Ishikawa (cell line): ENCODE results near the gene MYCBP2.

ENCODE experiments used
- CEBPB ChIP-seq: IDR thresholded peaks from 2 replicates; pipeline ENCODE4 v1.6.1; 2012
- CREB1 ChIP-seq: IDR thresholded peaks from 2 replicates; pipeline ENCODE4 v1.6.1; 2012; ENCODE audit warnings: low read depth
- EGR1 ChIP-seq: IDR thresholded peaks from 2 replicates; pipeline ENCODE4 v1.6.1; 2012
- EP300 ChIP-seq: IDR thresholded peaks from 2 replicates; pipeline ENCODE4 v1.6.1; 2012; ENCODE audit warnings: borderline replicate concordance
- FOXM1 ChIP-seq: IDR thresholded peaks from 2 replicates; pipeline ENCODE4 v1.6.1; 2012; ENCODE audit warnings: low read depth, borderline replicate concordance
- NFIC ChIP-seq: IDR thresholded peaks from 2 replicates; pipeline ENCODE4 v1.6.1; 2012
- RAD21 ChIP-seq: IDR thresholded peaks from 2 replicates; pipeline ENCODE4 v1.6.1; 2012; ENCODE audit warnings: low read depth
- REST ChIP-seq: IDR thresholded peaks from 2 replicates; pipeline ENCODE4 v1.6.1; 2012; ENCODE audit warnings: low read depth, mild to moderate bottlenecking
- TAF1 ChIP-seq: IDR thresholded peaks from 2 replicates; pipeline ENCODE4 v1.6.1; 2012; ENCODE audit warnings: low read depth, mild to moderate bottlenecking
- TCF12 ChIP-seq: IDR thresholded peaks from 2 replicates; pipeline ENCODE4 v1.6.1; 2012; ENCODE audit warnings: low read depth
- TEAD4 ChIP-seq: IDR thresholded peaks from 2 replicates; pipeline ENCODE4 v1.6.1; 2012
- USF1 ChIP-seq: IDR thresholded peaks from 2 replicates; pipeline ENCODE4 v1.6.1; 2012
- YY1 ChIP-seq: IDR thresholded peaks from 2 replicates; pipeline ENCODE4 v1.6.1; 2012; ENCODE audit warnings: low read depth
- ZBTB7A ChIP-seq: IDR thresholded peaks from 2 replicates; pipeline ENCODE4 v1.6.1; 2012; ENCODE audit warnings: low read depth
- TF ChIP-seq, protein P1 (sequence below): IDR thresholded peaks from 2 replicates; pipeline ENCODE4 v1.6.1; 2012

Gene MYCBP2

DNA sequence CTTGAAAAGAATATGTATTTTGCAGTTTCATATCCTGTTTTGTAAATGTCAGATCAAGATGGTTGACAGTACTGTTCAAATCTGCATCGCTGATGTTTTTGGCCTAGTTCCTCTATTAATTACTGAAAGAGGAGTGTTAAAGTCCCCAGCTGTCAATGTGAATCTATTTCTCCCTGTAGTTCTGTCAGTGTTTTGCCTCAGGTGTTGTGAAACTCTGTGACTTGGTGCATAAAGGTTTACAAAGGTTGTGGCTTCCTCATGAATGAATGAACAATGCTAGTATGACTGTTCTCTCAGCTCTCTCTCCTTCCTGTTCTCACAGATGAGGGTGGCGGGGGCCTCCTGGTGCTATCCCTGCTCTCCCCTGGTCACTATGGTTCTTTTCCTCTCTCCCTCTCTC is 142.4 kb downstream of the MYCBP2 start:
- TF ChIP-seq FOXM1, result no peak
- no peak for TF ChIP-seq REST
- TF ChIP-seq NFIC, result no peak
- TF ChIP-seq CEBPB, result no peak
- TF ChIP-seq USF1, result no peak
- TF ChIP-seq CREB1, result no peak
- TF ChIP-seq TEAD4, result no peak
- no peak for TF ChIP-seq YY1
- TF ChIP-seq EP300, result no peak
- no peak for TF ChIP-seq ZBTB7A
- TF ChIP-seq EGR1, result no peak
- no peak for TF ChIP-seq TCF12
- no peak for TF ChIP-seq TAF1
- TF ChIP-seq, protein P1, sequence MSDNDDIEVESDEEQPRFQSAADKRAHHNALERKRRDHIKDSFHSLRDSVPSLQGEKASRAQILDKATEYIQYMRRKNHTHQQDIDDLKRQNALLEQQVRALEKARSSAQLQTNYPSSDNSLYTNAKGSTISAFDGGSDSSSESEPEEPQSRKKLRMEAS, result no peak
- TF ChIP-seq RAD21, result no peak

GRCh38 chr13:77180011-77180410 is 146.9 kb downstream of the MYCBP2 start:
- TF ChIP-seq TAF1 (no peak), ZBTB7A (no peak), NFIC (no peak), EGR1 (no peak), EP300 (no peak), YY1 (no peak), CEBPB (no peak), RAD21 (no peak), CREB1 (no peak), TEAD4 (no peak), FOXM1 (no peak), REST (no peak)
- TF ChIP-seq, protein P1, result no peak

- TF ChIP-seq TCF12 (no peak), CEBPB (no peak), EP300 (no peak), FOXM1 (no peak), NFIC (no peak), TAF1 (no peak), CREB1 (no peak), USF1 (no peak)
- TF ChIP-seq, protein P1, result no peak
Measured at GRCh38 chr13:77177646-77178045, 149.2 kb downstream of the MYCBP2 start.

DNA sequence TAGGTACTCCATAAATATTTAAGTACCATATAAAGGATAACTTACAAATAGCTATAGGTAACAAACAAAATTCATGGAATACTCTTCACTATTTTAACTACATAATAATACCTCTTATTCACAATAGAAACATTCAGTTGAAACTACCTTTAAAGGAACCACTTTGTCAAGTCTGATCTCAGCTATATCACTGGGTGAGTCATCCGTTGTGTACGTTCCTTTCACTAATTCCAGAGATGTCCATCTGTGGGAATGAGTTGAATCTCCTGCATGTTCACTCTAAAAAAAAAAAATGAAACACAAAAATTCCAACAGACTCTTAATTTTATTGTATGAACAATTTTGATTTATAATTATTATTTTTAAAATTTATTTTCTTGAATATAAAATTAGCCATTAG is 150.5 kb downstream of the MYCBP2 start:
- no peak for TF ChIP-seq EP300
- TF ChIP-seq CEBPB, result no peak
- TF ChIP-seq NFIC, result no peak
- no peak for TF ChIP-seq USF1
- no peak for TF ChIP-seq YY1
- TF ChIP-seq EGR1, result no peak

GRCh38 chr13:77172650-77173049 is 154.2 kb downstream of the MYCBP2 start:
- TF ChIP-seq EP300 (no peak), EGR1 (no peak), TAF1 (no peak), TEAD4 (no peak), YY1 (no peak)

- TF ChIP-seq FOXM1 (no peak), CREB1 (no peak), TCF12 (no peak), YY1 (no peak), CEBPB (no peak), NFIC (no peak), TEAD4 (no peak), EGR1 (no peak), TAF1 (no peak), REST (no peak), EP300 (no peak), RAD21 (no peak), USF1 (no peak), ZBTB7A (no peak)
- TF ChIP-seq, protein P1, result no peak
Measured at GRCh38 chr13:77171451-77171850, 155.4 kb downstream of the MYCBP2 start.
